Hepatic stellate cell (primary cell): Measurements from ENCODE around the gene TAS2R3.
A peak's percentile ranks its signal among the peaks of the same experiment; 100 is the strongest.
"Not testable (repeated sequence)": the region's sequence is repeated elsewhere in the genome, so short reads cannot be mapped to it uniquely, and the experiment has no call there.

Experiments
- DNase-seq: peaks from one replicate; pipeline ENCODE4 v3.0.0; 2011; ENCODE audit warnings: low spot score

TAS2R3 gene

GRCh38 chr7:141763797-141764196 is at the start of gene TAS2R3:
TAS2R3 (plus strand) TSS chr7:141764097; CDS start chr7:141764159, 62 bp downstream.
- DNase-seq, result no peak

- DNase-seq, result no peak
These were observed 49.3 kb upstream of the TAS2R3 start for GRCh38 chr7:141714571-141714970.

- no peak for DNase-seq
These were observed 48.9 kb upstream of the TAS2R3 start for GRCh38 chr7:141715018-141715417.

- no peak for DNase-seq
These were observed 47.9 kb upstream of the TAS2R3 start for GRCh38 chr7:141715794-141716689.

GRCh38 chr7:141717450-141717849 is 46.4 kb upstream of the TAS2R3 start:
- no peak for DNase-seq

- no peak for DNase-seq
These were observed 41.4 kb upstream of the TAS2R3 start for GRCh38 chr7:141722529-141722928.

- no peak for DNase-seq
These were observed 34.9 kb upstream of the TAS2R3 start for GRCh38 chr7:141729020-141729419.

- no peak for DNase-seq
These were observed 32.3 kb upstream of the TAS2R3 start for GRCh38 chr7:141731476-141732149.

GRCh38 chr7:141737118-141737835 is 26.6 kb upstream of the TAS2R3 start:
- DNase-seq, result no peak

GRCh38 chr7:141737836-141738591 is 25.9 kb upstream of the TAS2R3 start, which contains the start of gene SSBP1:
SSBP1 (plus strand) TSS chr7:141738358; CDS start chr7:141739167, 809 bp downstream.
- peak; percentile 83 for DNase-seq

- DNase-seq, result no peak
These were observed 25.3 kb upstream of the TAS2R3 start for GRCh38 chr7:141738592-141739013.

GRCh38 chr7:141739250-141739649 is 24.6 kb upstream of the TAS2R3 start:
- DNase-seq, result no peak

GRCh38 chr7:141742229-141742628 is 21.7 kb upstream of the TAS2R3 start:
- no peak for DNase-seq

GRCh38 chr7:141744131-141744530 is 19.8 kb upstream of the TAS2R3 start:
- no peak for DNase-seq

GRCh38 chr7:141748396-141748795 is 15.5 kb upstream of the TAS2R3 start:
- DNase-seq, result no peak

GRCh38 chr7:141751904-141752303 is 12.0 kb upstream of the TAS2R3 start:
- not testable (repeated sequence) for DNase-seq

- no peak for DNase-seq
These were observed 11.3 kb upstream of the TAS2R3 start for GRCh38 chr7:141752634-141753033.

- no peak for DNase-seq
These were observed 9.0 kb upstream of the TAS2R3 start for GRCh38 chr7:141754939-141755338.

- not testable (repeated sequence) for DNase-seq
These were observed 6.2 kb downstream of the TAS2R3 start for GRCh38 chr7:141770083-141770583.

GRCh38 chr7:141776374-141776773 is 12.5 kb downstream of the TAS2R3 start, which contains the start of gene TAS2R4:
TAS2R4 (plus strand) TSS chr7:141776674; CDS start chr7:141778489, 1,815 bp downstream.
- DNase-seq, result no peak
